Memory B cell (primary cell): ENCODE measurements around the gene CFAP210.

Experiments used
- ATAC-seq: fragments of 150-1000 bp; cut with Tn5 transposase; 2 replicates; pipeline ENCODE4 v1.10.0; 2021; ENCODE audit warnings: low read depth, mild to moderate bottlenecking, moderate library complexity
- DNase-seq, 2 donors: peaks; one replicate each; pipeline ENCODE4 v3.0.0; 2022; ENCODE audit warnings: low spot score in 2 of 2
- H3K27ac Mint-ChIP-seq: one replicate; pipeline ENCODE4 v1.8.0; 2022; ENCODE audit warnings: mild to moderate bottlenecking, moderate library complexity, mixed read lengths
- H3K27me3 Mint-ChIP-seq: one replicate; pipeline ENCODE4 v1.8.0; 2022; ENCODE audit warnings: mixed read lengths
- H3K36me3 Mint-ChIP-seq: one replicate; pipeline ENCODE4 v1.8.0; 2022; ENCODE audit warnings: mild to moderate bottlenecking, mixed read lengths
- H3K4me1 Mint-ChIP-seq: one replicate; pipeline ENCODE4 v1.8.0; 2022; ENCODE audit warnings: mixed read lengths
- H3K4me3 Mint-ChIP-seq: one replicate; pipeline ENCODE4 v1.8.0; 2022; ENCODE audit warnings: mild to moderate bottlenecking, moderate library complexity, mixed read lengths
- H3K9me3 Mint-ChIP-seq: one replicate; pipeline ENCODE4 v1.8.0; 2022; ENCODE audit warnings: mixed read lengths

CFAP210 gene

GRCh38 chr2:169673921-169674320, 20.3 kb downstream of the CFAP210 start:
- no peaks in the 10 kb centered on the region for H3K9me3 Mint-ChIP-seq
- H3K4me3 Mint-ChIP-seq: no peak overlapping the region
- peaks cover 19% of the 10 kb centered on the region for H3K27me3 Mint-ChIP-seq
- no peaks in the 10 kb centered on the region for H3K36me3 Mint-ChIP-seq
- H3K4me1 Mint-ChIP-seq: no peaks in the 10 kb centered on the region
- ATAC-seq: no peak
- no peak overlapping the region for H3K27ac Mint-ChIP-seq
- DNase-seq: no peak

GRCh38 chr2:169673106-169673505, 21.1 kb downstream of the CFAP210 start:
- H3K9me3 Mint-ChIP-seq: no peaks in the 10 kb centered on the region

GRCh38 chr2:169672406-169672805, 21.8 kb downstream of the CFAP210 start:
- no peak for DNase-seq
- Mint-ChIP-seq H3K4me3 (no peak overlapping the region), H3K27me3 (peaks cover 19% of the 10 kb centered on the region), H3K27ac (no peak overlapping the region), H3K4me1 (no peaks in the 10 kb centered on the region), H3K36me3 (no peaks in the 10 kb centered on the region), H3K9me3 (no peaks in the 10 kb centered on the region)
- ATAC-seq: no peak

More at GRCh38 chr2:169673106-169673505, 21.1 kb downstream of the CFAP210 start:
- Mint-ChIP-seq H3K27me3 (peaks cover 19% of the 10 kb centered on the region), H3K36me3 (no peaks in the 10 kb centered on the region), H3K4me1 (no peaks in the 10 kb centered on the region), H3K27ac (no peak overlapping the region), H3K4me3 (no peak overlapping the region)
- DNase-seq (no peak), ATAC-seq (no peak)

- H3K27me3 Mint-ChIP-seq: peaks cover 18% of the 10 kb centered on the region
- DNase-seq (no peak), ATAC-seq (no peak)
- H3K9me3 Mint-ChIP-seq: no peaks in the 10 kb centered on the region
- H3K4me1 Mint-ChIP-seq: no peaks in the 10 kb centered on the region
- no peak overlapping the region for H3K4me3 Mint-ChIP-seq
- H3K27ac Mint-ChIP-seq: no peak overlapping the region
- no peaks in the 10 kb centered on the region for H3K36me3 Mint-ChIP-seq
Observed at GRCh38 chr2:169670937-169671336, 23.3 kb downstream of the CFAP210 start.

- H3K27me3 Mint-ChIP-seq: peaks cover 18% of the 10 kb centered on the region
- no peaks in the 10 kb centered on the region for H3K36me3 Mint-ChIP-seq
- ATAC-seq (no peak), DNase-seq (no peak)
- H3K9me3 Mint-ChIP-seq: no peaks in the 10 kb centered on the region
- no peak overlapping the region for H3K4me3 Mint-ChIP-seq
- no peak overlapping the region for H3K27ac Mint-ChIP-seq
- H3K4me1 Mint-ChIP-seq: no peaks in the 10 kb centered on the region
Observed at GRCh38 chr2:169670215-169670651, 24.0 kb downstream of the CFAP210 start.

GRCh38 chr2:169667583-169667982, 26.6 kb downstream of the CFAP210 start:
- Mint-ChIP-seq H3K4me3 (no peak overlapping the region), H3K9me3 (no peaks in the 10 kb centered on the region), H3K27ac (no peak overlapping the region), H3K4me1 (no peaks in the 10 kb centered on the region), H3K36me3 (no peaks in the 10 kb centered on the region), H3K27me3 (peaks cover 7% of the 10 kb centered on the region)
- no peak for ATAC-seq
- DNase-seq: no peak

- Mint-ChIP-seq H3K4me3 (no peak overlapping the region), H3K27me3 (peaks cover 4% of the 10 kb centered on the region), H3K4me1 (peaks cover 4% of the 10 kb centered on the region), H3K27ac (no peak overlapping the region), H3K9me3 (peaks cover 1% of the 10 kb centered on the region), H3K36me3 (no peaks in the 10 kb centered on the region)
- DNase-seq: no peak
- no peak for ATAC-seq
Observed at GRCh38 chr2:169664978-169665930, 29.0 kb downstream of the CFAP210 start.

- ATAC-seq: no peak
Observed at GRCh38 chr2:169664600-169664977, 29.6 kb downstream of the CFAP210 start.

GRCh38 chr2:169663247-169663646, 31.0 kb downstream of the CFAP210 start:
- Mint-ChIP-seq H3K27me3 (peaks cover 2% of the 10 kb centered on the region), H3K4me1 (peaks cover 12% of the 10 kb centered on the region), H3K36me3 (no peaks in the 10 kb centered on the region), H3K9me3 (peaks cover 1% of the 10 kb centered on the region), H3K27ac (no peak overlapping the region), H3K4me3 (no peak overlapping the region)
- ATAC-seq (no peak), DNase-seq (no peak)

More at GRCh38 chr2:169664600-169664977, 29.6 kb downstream of the CFAP210 start:
- DNase-seq: no peak
- peaks cover 1% of the 10 kb centered on the region for H3K9me3 Mint-ChIP-seq
- H3K27me3 Mint-ChIP-seq: peaks cover 4% of the 10 kb centered on the region
- peaks cover 6% of the 10 kb centered on the region for H3K4me1 Mint-ChIP-seq
- H3K27ac Mint-ChIP-seq: no peak overlapping the region
- no peaks in the 10 kb centered on the region for H3K36me3 Mint-ChIP-seq
- H3K4me3 Mint-ChIP-seq: no peak overlapping the region

GRCh38 chr2:169662744-169663143, 31.5 kb downstream of the CFAP210 start:
- Mint-ChIP-seq H3K27ac (no peak overlapping the region), H3K36me3 (no peaks in the 10 kb centered on the region), H3K4me3 (no peak overlapping the region), H3K4me1 (peaks cover 12% of the 10 kb centered on the region), H3K27me3 (peaks cover 2% of the 10 kb centered on the region), H3K9me3 (peaks cover 1% of the 10 kb centered on the region)
- DNase-seq (no peak), ATAC-seq (no peak)

- Mint-ChIP-seq H3K4me3 (no peak overlapping the region), H3K36me3 (no peaks in the 10 kb centered on the region)
Observed at GRCh38 chr2:169661265-169661664, 32.9 kb downstream of the CFAP210 start.

GRCh38 chr2:169659320-169659719, 34.9 kb downstream of the CFAP210 start:
- peak; percentile 96 for ATAC-seq
- peaks cover 4% of the 10 kb centered on the region for H3K9me3 Mint-ChIP-seq
- no peak overlapping the region for H3K4me3 Mint-ChIP-seq
- peaks cover 3% of the 10 kb centered on the region for H3K27me3 Mint-ChIP-seq
- peak in 1 of 2 donors; percentile 15 for DNase-seq
- H3K36me3 Mint-ChIP-seq: no peaks in the 10 kb centered on the region
- H3K27ac Mint-ChIP-seq: peak overlapping the region; percentile 25
- peaks cover 16% of the 10 kb centered on the region for H3K4me1 Mint-ChIP-seq

More at GRCh38 chr2:169661265-169661664, 32.9 kb downstream of the CFAP210 start:
- Mint-ChIP-seq H3K9me3 (peaks cover 1% of the 10 kb centered on the region), H3K27ac (no peak overlapping the region), H3K27me3 (no peaks in the 10 kb centered on the region), H3K4me1 (peaks cover 13% of the 10 kb centered on the region)
- no peak for ATAC-seq
- DNase-seq: no peak

- DNase-seq: no peak
- Mint-ChIP-seq H3K36me3 (no peaks in the 10 kb centered on the region), H3K27ac (peak overlapping the region; percentile 25), H3K27me3 (peaks cover 3% of the 10 kb centered on the region), H3K4me3 (no peak overlapping the region), H3K4me1 (peaks cover 16% of the 10 kb centered on the region), H3K9me3 (peaks cover 4% of the 10 kb centered on the region)
- ATAC-seq: no peak
Observed at GRCh38 chr2:169658877-169659276, 35.3 kb downstream of the CFAP210 start.

GRCh38 chr2:169656164-169656563, 38.0 kb downstream of the CFAP210 start:
- Mint-ChIP-seq H3K4me3 (no peak overlapping the region), H3K36me3 (no peaks in the 10 kb centered on the region), H3K9me3 (peaks cover 4% of the 10 kb centered on the region), H3K4me1 (peaks cover 12% of the 10 kb centered on the region), H3K27me3 (peaks cover 5% of the 10 kb centered on the region), H3K27ac (no peak overlapping the region)
- DNase-seq (no peak), ATAC-seq (no peak)
